SH-SY5Y (cell line): ENCODE data around the gene ZMIZ1.

ENCODE experiments used
- GATA2 ChIP-seq: IDR thresholded peaks from 2 replicates; pipeline ENCODE4 v1.6.1; 2011; ENCODE audit warnings: mild to moderate bottlenecking, low read depth, low read length
- GATA3 ChIP-seq: IDR thresholded peaks from 2 replicates; pipeline ENCODE4 v1.6.1; 2011; ENCODE audit warnings: low read depth, mild to moderate bottlenecking, low read length, moderate library complexity

- TF ChIP-seq GATA3 (no peak), GATA2 (no peak)
Observed at GRCh38 chr10:79229071-79229541, 160.3 kb downstream of the ZMIZ1 start.
